Suppressor macrophage treated with lipopolysaccharide for 1 hour (primary cell): ENCODE results near the gene AKAP12.

ENCODE experiments used
- DNase-seq, 3 donors: peaks; one replicate each; pipeline ENCODE4 v3.0.0-alpha.2; 2020 to 2022

Gene AKAP12

GRCh38 chr6:151236668-151237401, 2.9 kb upstream of the AKAP12 start:
- DNase-seq = no peak

DNA sequence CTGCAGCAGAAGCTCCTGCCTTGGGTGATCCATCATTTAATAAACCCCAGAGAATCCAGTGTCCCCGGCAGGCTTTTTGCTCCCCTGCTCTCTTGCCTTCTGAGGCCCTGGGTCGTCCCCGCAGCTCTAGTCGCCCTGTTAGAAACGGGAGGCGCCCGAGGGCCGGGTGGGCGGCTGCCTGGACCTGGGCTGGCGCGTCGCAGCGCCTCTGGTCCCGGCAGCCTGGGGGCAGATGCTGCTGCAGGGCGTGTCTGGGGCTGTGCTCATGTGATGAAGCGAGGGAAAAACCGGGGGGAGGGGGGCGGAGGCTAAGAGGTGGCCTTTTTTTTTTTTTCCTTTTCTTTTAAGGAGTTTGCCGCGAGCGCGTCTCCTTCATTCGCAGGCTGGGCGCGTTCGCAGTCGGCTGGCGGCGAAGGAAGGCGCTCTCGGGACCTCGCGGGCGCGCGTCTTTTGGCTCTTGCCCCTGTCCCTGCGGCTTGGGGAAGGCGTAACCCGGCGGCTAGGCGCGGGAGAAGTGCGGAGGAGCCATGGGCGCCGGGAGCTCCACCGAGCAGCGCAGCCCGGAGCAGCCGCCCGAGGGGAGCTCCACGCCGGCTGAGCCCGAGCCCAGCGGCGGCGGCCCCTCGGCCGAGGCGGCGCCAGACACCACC, 394 bp downstream of the AKAP12 start:
- peak; percentile 2 to 39 (median 20) for DNase-seq

GRCh38 chr6:151240791-151241642, 1.2 kb downstream of the AKAP12 start:
- DNase-seq = peak in 1 of 3 donors; percentile 5

DNA sequence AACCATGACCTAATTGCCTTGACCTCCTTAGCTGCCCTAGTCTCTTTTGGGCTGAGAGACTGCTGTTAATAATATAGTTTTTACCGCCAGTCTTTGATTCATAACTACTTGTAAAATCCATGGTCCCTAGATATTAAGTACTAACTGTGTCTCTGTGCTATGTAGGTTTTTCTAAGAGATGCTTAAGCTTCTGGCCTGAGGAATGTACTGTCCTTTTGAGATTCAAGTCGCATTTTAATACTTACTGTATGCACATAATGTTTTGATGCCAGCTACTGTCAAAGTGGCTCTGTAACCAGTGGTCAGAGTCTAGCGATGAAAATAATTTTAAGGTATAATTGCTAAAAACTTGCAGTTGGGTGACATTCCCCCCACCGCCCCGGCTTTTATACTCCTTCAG, 2.1 kb downstream of the AKAP12 start:
- DNase-seq = no peak

- DNase-seq = no peak
These were observed 2.7 kb downstream of the AKAP12 start for GRCh38 chr6:151242420-151242861.

DNA sequence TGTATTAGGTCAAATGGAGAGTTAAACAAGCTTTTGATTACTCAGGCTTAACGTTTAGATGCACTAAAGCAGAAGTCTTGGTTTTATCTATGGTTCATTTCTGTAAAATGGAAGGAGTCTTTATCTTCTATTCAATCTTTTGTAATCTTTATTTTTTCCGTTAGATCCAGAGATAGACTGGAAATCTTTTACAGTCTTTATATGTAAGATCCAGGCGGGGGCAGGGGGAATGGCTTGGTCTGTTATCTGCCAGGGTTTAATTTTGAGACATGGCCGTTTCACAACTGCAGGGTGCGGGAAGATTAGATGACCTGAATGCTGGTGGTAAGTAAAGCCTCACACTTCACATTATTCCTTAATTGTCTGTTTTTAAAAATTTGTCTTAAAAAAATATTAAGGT, 3.7 kb downstream of the AKAP12 start:
- no peak for DNase-seq

DNA sequence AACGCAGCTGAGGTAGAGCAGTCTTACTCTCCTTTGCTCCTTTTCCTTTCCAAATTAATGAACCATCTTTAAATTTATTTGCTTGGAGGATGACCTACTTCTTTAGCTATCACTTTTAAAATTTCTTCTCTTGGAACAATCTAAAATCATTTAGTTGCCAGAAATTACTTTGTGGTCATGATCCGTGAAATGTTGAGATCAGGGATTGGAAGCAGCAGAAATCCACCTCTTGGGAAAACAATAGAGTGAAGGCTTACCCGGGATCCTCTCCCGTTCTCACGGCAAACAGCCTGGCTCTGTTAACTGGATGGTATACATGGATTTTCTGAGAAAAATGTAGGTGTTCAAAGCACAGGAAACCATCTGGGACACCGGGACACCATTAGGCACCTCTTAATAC, 7.7 kb downstream of the AKAP12 start:
- DNase-seq = no peak

DNA sequence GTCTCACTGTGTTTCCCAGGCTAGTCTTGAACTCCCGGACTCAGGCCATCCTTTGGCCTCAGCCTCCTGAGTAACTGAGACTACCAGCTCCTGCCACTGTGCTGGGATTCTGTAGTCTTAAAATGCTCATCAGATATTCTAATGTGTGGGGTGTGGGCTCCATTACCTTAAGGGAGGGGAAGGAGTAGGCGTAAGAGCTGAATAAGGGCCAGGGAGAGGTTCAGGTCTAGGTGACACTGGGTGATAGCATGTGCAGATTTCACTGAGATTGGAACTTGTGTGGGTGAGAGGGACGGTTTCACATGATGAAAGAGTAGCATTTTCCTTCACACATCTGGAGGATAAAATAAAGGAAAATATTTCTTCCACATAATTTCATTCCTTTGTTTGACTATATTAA, 8.5 kb downstream of the AKAP12 start:
- DNase-seq = no peak

DNA sequence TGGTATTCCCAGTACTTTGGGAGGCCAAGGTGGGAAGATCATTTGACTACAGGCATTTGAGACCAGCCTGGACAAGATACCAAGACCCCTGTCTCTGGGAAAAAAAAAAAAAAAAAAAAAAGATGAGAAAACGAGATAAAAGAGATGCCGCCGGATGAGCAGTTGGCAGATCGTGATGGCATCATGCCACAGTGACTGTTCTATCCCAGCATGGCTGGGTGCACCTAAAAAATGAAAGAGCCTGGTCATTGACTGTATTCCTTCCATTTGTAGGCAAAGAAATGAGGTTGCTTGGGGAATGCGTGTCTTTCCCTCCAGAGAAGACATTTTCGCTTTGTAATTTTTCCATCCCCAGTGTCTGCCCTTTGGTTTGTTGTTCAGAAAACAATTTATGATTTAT, 12.9 kb downstream of the AKAP12 start:
- no peak for DNase-seq

DNA sequence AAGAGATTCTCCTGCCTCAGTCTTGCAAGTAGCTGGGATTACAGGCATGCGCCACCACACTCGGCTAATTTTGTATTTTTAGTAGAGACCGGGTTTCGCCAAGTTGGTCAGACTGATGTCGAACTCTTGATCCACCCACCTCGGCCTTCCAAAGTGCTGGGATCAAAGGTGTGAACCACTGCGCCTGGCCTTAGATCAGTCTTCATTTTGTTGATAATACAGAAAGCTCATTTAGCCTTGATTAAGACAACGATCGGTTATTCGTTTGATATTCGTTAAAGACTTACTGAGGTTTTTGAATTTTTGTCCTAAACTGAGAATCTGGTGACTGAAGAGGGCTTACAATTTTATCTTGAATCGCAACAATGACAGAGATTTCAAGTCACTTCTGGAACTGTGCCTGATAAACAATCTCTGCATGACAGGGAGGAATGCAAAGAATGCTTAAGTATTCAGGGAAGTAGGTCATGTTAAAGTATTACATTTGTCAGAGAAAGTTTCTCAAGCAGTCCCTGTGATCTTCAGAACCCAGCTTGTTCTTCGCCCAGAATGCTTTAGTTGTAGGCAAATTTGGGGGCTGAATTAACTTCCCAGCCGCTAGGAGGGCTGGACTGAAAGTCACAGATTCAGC, 14.8 kb downstream of the AKAP12 start:
- DNase-seq = no peak

DNA sequence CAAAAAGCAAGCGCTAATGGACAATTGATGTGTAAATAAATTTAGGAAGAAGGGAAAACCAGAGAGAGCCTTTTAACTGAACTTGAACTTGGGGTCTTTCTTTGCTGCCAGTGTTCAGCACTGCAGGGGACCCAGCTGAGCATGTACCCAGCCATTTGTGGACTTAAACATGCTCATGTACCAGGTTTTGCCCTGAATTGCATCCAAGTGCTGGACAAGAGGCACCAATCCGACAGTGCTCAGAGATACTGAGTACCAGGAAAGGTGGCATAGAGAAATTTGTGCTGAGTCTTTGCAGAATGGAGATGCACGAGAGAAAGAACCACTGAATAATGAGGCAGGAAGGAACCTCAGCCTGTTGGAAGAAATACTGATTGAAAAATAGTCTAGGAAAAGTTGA, 16.0 kb downstream of the AKAP12 start:
- no peak for DNase-seq

- no peak for DNase-seq
These were observed 18.2 kb downstream of the AKAP12 start for GRCh38 chr6:151257985-151258445.

DNA sequence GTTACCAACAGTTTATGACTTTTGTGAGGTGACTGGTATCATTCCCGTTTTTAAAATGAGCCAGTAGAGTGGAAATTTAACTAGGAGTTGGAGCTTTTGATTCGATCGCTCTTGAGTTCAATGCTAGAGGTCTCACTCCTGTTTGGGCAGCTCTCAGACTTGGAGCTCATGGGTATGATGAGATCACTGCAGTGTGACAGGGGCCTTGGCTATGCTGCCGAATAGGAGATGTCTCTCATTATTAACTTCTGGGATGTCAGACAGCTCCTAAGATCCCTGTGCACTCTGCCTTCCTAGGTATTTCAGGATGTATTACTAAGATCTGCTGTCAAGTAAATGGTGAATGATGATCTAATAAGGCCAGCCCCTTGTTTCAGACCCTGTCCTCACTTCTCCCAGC, 20.4 kb downstream of the AKAP12 start:
- no peak for DNase-seq

GRCh38 chr6:151263035-151263434, 23.3 kb downstream of the AKAP12 start:
- DNase-seq = no peak

DNA sequence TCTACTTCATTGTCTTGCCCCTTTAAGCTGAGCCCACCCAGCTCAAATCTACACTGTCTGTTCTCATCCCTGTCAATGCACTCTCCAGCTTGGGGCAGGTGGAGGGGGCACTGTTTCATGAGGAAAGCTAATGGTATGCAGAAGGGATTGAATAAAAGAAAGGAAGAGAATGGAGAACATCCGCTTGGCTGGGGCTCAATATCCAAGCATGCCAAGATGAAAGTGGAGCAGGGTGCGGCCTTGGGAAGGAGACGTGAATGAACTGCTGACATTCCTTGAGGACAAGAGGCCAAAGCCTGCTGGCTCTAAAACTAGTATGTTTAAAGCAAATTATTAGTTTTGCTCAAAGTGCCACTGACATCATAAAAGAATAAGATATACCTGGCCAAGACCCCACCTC, 24.2 kb downstream of the AKAP12 start:
- DNase-seq = no peak

- no peak for DNase-seq
These were observed 25.5 kb downstream of the AKAP12 start for GRCh38 chr6:151265282-151265681.

DNA sequence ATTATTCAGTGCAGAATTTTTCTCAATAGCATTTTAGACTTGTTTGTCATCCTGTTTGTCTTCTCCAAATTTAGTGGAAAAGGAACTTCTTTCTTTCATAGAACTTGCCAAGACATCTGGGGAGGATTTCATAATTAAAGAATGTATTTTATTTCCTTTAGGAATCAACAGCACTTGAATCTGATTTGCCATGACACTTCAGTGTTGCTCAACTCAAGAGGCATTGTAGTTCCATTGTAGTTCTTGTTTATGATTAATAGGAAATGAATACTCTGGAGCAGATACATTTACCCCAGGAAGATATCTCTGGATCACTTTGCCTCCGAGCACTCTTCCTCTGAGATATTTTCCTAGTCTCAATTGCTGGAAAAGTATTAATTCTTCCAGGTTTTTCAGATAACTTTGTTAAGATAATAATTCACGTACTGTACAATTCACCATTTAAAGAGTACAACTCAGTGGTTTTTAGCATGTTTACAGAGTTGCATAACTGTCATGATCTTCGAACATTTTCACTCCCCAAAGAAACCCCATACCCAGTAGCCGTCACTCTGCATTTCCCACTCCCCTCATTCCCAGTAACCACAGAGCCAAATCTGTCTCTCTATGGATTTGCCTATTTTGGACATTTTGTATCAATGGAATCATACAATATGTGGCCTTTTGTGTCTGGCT, 29.7 kb downstream of the AKAP12 start:
- DNase-seq = no peak

DNA sequence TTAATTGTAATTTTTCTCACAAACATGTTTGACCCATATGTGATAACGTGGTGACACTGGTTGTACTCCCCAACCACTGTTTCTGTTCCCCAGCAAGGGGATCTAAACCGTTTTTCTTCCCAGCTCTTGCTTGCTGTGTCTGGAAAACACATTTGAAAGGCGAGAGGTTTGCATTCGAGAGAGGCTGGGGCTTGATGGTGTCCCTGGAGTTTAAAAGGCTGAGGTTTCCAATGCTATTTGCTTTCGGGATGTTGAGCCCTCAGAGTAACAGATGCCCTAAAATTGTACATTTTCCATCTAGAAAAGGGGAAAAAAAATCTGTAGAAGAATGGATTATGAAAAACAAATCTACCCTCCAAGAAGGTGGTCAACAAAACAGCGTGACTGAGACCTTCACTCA, 35.4 kb downstream of the AKAP12 start:
- DNase-seq = no peak

- no peak for DNase-seq
These were observed 35.8 kb downstream of the AKAP12 start for GRCh38 chr6:151275566-151275965.

DNA sequence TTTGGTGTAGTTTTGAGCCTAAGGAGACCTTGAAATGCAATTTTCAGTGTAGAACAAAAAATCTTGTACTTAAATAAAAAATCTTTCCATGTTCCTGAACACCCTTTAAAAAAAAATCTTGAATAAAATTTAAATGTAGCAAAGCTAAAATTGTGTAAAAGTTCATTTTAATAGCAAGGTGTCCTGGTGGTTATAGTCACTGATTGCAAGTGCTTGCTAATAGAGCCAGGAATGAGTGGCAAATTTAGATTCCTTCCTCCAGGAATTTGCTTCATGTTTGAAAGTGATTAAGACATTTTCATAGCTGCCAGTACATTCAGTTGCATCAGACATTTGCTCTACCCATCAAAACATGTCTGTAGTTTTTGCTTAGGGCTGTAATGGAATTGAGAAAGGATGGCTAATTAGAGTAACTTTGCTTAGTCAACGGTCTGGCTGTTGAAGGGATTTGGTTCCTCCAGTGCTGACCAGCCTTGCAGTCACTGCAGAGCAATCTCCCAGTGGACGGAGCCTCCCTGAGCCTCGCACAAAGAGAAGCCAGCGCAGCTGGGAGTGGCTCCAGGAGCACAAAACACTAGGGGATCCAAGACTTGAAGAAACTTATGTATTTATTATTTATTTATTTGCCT, 36.5 kb downstream of the AKAP12 start:
- no peak for DNase-seq

- DNase-seq = no peak
These were observed 40.1 kb downstream of the AKAP12 start for GRCh38 chr6:151279891-151280290.

GRCh38 chr6:151280859-151281258, 41.1 kb downstream of the AKAP12 start:
- no peak for DNase-seq
